ENCODE measurements around the gene SCN5A. TPM values are rescaled to one million over a fixed set of nuclear protein-coding genes. Genes with fewer than 3 reads are reported as not detected.

SCN5A gene
- total RNA-seq, 1 experiment from 2014 or later = 0.54 TPM

DNA sequence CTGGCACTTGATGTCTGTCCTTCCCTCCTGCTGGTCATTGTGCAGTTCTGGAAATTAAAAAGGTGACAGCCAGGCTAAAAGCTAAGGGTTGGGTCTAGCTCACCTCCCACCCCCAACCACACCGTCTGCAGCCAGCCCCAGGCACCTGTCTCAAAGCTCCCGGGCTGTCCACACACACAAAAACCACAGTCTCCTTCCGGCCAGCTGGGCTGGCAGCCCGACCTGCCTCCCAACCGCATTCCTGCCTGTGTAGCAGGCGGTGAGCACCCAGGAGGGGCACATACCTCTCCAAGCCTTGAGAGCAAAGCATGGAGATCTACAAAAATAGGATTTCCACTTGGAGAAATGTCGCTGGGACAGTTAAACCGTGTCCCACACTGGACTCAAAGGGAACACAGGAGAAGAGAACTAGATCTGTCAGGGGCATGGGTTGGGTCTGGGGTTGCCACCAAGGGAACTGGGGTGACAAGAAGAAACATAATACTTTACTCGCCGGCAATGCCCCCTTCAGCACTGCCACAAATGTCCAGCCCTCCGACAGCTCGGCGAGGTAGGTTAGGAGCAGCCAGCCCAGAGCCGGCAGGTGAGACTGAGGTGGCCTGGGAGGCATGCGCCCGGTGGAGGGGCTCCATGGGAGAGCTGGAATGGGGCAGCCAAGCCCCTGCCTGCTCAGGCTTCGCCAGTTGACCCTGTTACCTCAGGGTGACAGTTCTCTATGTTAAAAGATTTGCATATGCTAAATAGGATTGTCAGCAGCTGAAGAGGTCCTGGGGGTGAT, 101.1 kb downstream of the SCN5A start:
- ChIA-PET POLR2A (ENCODE audit: low non-redundant PET) (no interaction called here), CTCF (no interaction called here)
- Histone ChIP-seq H3K36me3 (ENCODE audit: insufficient read depth, low read length, poor library complexity, severe bottlenecking) (no peaks in the 10 kb centered on the region), H3K9me3 (ENCODE audit: low read depth, low read length, poor library complexity, severe bottlenecking) (no peaks in the 10 kb centered on the region), H3K4me1 (ENCODE audit: insufficient read depth, low read length, poor library complexity, severe bottlenecking) (no peaks in the 10 kb centered on the region), H3K27me3 (replicated peaks; ENCODE audit: insufficient read depth, low read depth, low read length, poor library complexity) (no peaks in the 10 kb centered on the region), H3K4me3 (ENCODE audit: low read depth, low read length, poor library complexity, severe bottlenecking) (no peak overlapping the region), H3K27ac (ENCODE audit: low read depth, low read length, poor library complexity, severe bottlenecking) (no peak overlapping the region)
- intact Hi-C loops (cut with micrococcal nuclease; ENCODE audit: unreplicated experiment) = no loop called here
- no peak for DNase-seq (ENCODE audit: low spot score)
- BruUV-seq (replicated peaks) = no TSS peak
- TF ChIP-seq, protein P1, sequence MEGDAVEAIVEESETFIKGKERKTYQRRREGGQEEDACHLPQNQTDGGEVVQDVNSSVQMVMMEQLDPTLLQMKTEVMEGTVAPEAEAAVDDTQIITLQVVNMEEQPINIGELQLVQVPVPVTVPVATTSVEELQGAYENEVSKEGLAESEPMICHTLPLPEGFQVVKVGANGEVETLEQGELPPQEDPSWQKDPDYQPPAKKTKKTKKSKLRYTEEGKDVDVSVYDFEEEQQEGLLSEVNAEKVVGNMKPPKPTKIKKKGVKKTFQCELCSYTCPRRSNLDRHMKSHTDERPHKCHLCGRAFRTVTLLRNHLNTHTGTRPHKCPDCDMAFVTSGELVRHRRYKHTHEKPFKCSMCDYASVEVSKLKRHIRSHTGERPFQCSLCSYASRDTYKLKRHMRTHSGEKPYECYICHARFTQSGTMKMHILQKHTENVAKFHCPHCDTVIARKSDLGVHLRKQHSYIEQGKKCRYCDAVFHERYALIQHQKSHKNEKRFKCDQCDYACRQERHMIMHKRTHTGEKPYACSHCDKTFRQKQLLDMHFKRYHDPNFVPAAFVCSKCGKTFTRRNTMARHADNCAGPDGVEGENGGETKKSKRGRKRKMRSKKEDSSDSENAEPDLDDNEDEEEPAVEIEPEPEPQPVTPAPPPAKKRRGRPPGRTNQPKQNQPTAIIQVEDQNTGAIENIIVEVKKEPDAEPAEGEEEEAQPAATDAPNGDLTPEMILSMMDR (conservative IDR thresholded peaks at IDR 0.05; ENCODE audit: low read depth, low read length) = no peak
- no peak for TF ChIP-seq EZH2 (IDR thresholded peaks at IDR 0.05; ENCODE audit: borderline replicate concordance, low read depth, low read length, poor library complexity, severe bottlenecking)

DNA sequence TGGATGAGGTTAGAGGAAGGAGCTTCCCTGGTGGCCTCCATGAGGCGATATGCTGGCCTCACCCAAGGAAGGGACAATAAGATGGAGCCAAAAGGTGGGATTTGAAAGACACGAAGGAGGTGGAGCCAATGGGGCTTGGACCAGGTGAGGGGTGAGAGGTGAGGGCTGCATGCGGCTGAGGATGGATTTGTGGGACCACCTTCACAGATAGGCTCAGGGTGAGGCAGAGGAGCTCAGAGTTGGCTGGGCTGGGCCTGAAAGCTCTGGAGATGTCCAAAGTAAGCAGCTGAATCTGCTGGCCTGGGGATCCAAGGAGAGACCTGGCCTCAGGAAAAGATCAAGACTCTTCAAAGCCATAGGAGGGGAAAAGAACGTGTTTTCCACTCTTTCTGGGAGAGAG, 103.5 kb downstream of the SCN5A start:
- Histone ChIP-seq H3K27me3 (replicated peaks; ENCODE audit: insufficient read depth, low read depth, low read length, poor library complexity) (no peaks in the 10 kb centered on the region), H3K4me1 (ENCODE audit: insufficient read depth, low read length, poor library complexity, severe bottlenecking) (no peaks in the 10 kb centered on the region), H3K4me3 (ENCODE audit: low read depth, low read length, poor library complexity, severe bottlenecking) (no peak overlapping the region), H3K27ac (ENCODE audit: low read depth, low read length, poor library complexity, severe bottlenecking) (no peak overlapping the region), H3K36me3 (ENCODE audit: insufficient read depth, low read length, poor library complexity, severe bottlenecking) (no peaks in the 10 kb centered on the region), H3K9me3 (ENCODE audit: low read depth, low read length, poor library complexity, severe bottlenecking) (no peaks in the 10 kb centered on the region)
- DNase-seq (ENCODE audit: low spot score) = no peak
- no peak for TF ChIP-seq EZH2 (IDR thresholded peaks at IDR 0.05; ENCODE audit: borderline replicate concordance, low read depth, low read length, poor library complexity, severe bottlenecking)
- TF ChIP-seq, protein P1 (conservative IDR thresholded peaks at IDR 0.05; ENCODE audit: low read depth, low read length) = no peak
- ChIA-PET POLR2A (ENCODE audit: low non-redundant PET) (no interaction called here), CTCF (no interaction called here)
- intact Hi-C loops (cut with micrococcal nuclease; ENCODE audit: unreplicated experiment) = no loop called here
- BruUV-seq (replicated peaks) = no TSS peak

DNA sequence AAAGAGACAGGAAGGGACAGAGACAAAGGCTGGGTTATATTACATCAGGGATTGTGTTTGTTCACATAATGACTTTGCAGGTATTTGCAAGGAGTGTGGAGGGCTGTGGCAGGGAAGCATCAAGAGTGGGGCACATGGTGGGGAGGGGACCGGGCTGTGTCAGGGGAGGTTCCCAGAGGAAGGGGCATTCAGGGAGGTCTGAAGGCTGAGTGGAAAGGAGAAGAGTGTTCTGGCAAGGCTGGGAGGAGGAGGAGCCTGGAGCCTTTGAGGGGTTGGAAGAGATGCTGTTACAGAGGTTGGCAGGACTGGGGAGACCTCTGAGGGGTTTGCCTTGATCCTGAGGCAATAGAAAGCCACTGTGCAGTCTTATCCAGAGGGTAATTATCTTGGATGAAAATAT, 103.9 kb downstream of the SCN5A start:
- BruUV-seq (replicated peaks) = no TSS peak
- Histone ChIP-seq H3K9me3 (ENCODE audit: low read depth, low read length, poor library complexity, severe bottlenecking) (no peaks in the 10 kb centered on the region), H3K36me3 (ENCODE audit: insufficient read depth, low read length, poor library complexity, severe bottlenecking) (no peaks in the 10 kb centered on the region), H3K4me3 (ENCODE audit: low read depth, low read length, poor library complexity, severe bottlenecking) (no peak overlapping the region), H3K4me1 (ENCODE audit: insufficient read depth, low read length, poor library complexity, severe bottlenecking) (no peaks in the 10 kb centered on the region), H3K27me3 (replicated peaks; ENCODE audit: insufficient read depth, low read depth, low read length, poor library complexity) (no peaks in the 10 kb centered on the region), H3K27ac (ENCODE audit: low read depth, low read length, poor library complexity, severe bottlenecking) (no peak overlapping the region)
- ChIA-PET CTCF (no interaction called here), POLR2A (ENCODE audit: low non-redundant PET) (no interaction called here)
- intact Hi-C loops (cut with micrococcal nuclease; ENCODE audit: unreplicated experiment) = no loop called here
- no peak for TF ChIP-seq EZH2 (IDR thresholded peaks at IDR 0.05; ENCODE audit: borderline replicate concordance, low read depth, low read length, poor library complexity, severe bottlenecking)
- TF ChIP-seq, protein P1 (conservative IDR thresholded peaks at IDR 0.05; ENCODE audit: low read depth, low read length) = no peak
- DNase-seq (ENCODE audit: low spot score) = no peak

All from A673 (cell line).